Measurements from ENCODE around the gene LRRC32.

DNA sequence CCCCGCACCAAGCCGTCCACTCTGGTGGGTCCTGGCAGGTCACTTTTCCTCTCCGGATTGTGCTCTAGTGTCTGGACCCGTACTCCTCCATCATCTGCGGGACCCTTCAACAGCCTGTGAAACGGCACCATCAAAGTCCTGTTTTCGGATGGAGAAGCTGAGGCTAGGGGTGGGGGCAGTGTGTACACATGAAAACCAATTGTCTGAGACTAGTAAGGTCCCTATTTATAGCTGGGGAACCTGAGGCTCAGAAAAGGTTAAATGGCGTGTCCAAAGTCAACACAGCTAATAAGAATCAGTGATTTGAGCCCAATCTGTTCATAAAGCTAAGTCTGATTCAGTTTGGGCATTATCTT lies 668 bp upstream of the LRRC32 start:
- TF ChIP-seq, protein P1, sequence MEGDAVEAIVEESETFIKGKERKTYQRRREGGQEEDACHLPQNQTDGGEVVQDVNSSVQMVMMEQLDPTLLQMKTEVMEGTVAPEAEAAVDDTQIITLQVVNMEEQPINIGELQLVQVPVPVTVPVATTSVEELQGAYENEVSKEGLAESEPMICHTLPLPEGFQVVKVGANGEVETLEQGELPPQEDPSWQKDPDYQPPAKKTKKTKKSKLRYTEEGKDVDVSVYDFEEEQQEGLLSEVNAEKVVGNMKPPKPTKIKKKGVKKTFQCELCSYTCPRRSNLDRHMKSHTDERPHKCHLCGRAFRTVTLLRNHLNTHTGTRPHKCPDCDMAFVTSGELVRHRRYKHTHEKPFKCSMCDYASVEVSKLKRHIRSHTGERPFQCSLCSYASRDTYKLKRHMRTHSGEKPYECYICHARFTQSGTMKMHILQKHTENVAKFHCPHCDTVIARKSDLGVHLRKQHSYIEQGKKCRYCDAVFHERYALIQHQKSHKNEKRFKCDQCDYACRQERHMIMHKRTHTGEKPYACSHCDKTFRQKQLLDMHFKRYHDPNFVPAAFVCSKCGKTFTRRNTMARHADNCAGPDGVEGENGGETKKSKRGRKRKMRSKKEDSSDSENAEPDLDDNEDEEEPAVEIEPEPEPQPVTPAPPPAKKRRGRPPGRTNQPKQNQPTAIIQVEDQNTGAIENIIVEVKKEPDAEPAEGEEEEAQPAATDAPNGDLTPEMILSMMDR (conservative IDR thresholded peaks at IDR 0.05; ENCODE audit: low read length), result no peak
- no peak for TF ChIP-seq EZH2phosphoT487 (IDR thresholded peaks at IDR 0.05; ENCODE audit: borderline replicate concordance, low read depth, low read length)

Measured in OCI-LY7 (cell line).